ENCODE results near the gene FLT3. TPM values are rescaled to one million over a fixed set of nuclear protein-coding genes. Genes with fewer than 3 reads are reported as not detected.

Gene FLT3
- total and polyA plus RNA-seq, 10 donors: 1.0 to 10.1 (median 4.2) TPM

GRCh38 chr13:28049215-28049614 is 51.2 kb downstream of the FLT3 start:
- TF ChIP-seq POLR2A (IDR thresholded peaks at IDR 0.05) (no peak), CTCF (IDR thresholded peaks at IDR 0.05 in 8 of 11, conservative IDR thresholded peaks at IDR 0.05 in 3 of 11) (no peak), POLR2AphosphoS5 (IDR thresholded peaks at IDR 0.05) (no peak)
- Histone ChIP-seq H3K4me1 (peaks cover 0 to 44% (median 16%) of the 10 kb centered on the region in 6 donors), H3K36me3 (no peaks in the 10 kb centered on the region), H3K27ac (peak overlapping the region in 7 of 8 donors; percentile 9 to 84 (median 77)), H3K9me3 (no peaks in the 10 kb centered on the region), H3K4me3 (no peak overlapping the region), H3K27me3 (replicated peaks in 1 of 7) (no peaks in the 10 kb centered on the region)
- intact Hi-C loops (cut with DNase I; ENCODE audit: low total_unique reads): no loop called here
- DNase-seq: no peak
- 58 to 78% (median 71%) methylated on average over 5 of the region's 5 CpGs for WGBS, 5 donors

GRCh38 chr13:28048768-28049167 is 51.6 kb downstream of the FLT3 start:
- no peak for DNase-seq
- peaks cover 0 to 48% (median 17%) of the 10 kb centered on the region in 6 donors for H3K4me1 ChIP-seq
- H3K4me3 ChIP-seq: no peak overlapping the region
- H3K9me3 ChIP-seq: no peaks in the 10 kb centered on the region
- intact Hi-C loops (cut with DNase I; ENCODE audit: low total_unique reads): no loop called here
- WGBS, 5 donors: 58 to 77% (median 70%) methylated on average over 6 of the region's 6 CpGs
- TF ChIP-seq POLR2A (IDR thresholded peaks at IDR 0.05): no peak
- no peak for TF ChIP-seq CTCF (IDR thresholded peaks at IDR 0.05 in 8 of 11, conservative IDR thresholded peaks at IDR 0.05 in 3 of 11)
- TF ChIP-seq POLR2AphosphoS5 (IDR thresholded peaks at IDR 0.05): no peak
- H3K27me3 ChIP-seq (replicated peaks in 1 of 7): no peaks in the 10 kb centered on the region
- no peaks in the 10 kb centered on the region for H3K36me3 ChIP-seq
- H3K27ac ChIP-seq: peak overlapping the region; percentile 16 to 84 (median 75)

- no peak for TF ChIP-seq CTCF (IDR thresholded peaks at IDR 0.05 in 8 of 11, conservative IDR thresholded peaks at IDR 0.05 in 3 of 11)
- no peak for TF ChIP-seq POLR2AphosphoS5 (IDR thresholded peaks at IDR 0.05)
- TF ChIP-seq POLR2A (IDR thresholded peaks at IDR 0.05): no peak
- WGBS, 5 donors: 33 to 41% (median 36%) methylated on average over 7 of the region's 7 CpGs
- Histone ChIP-seq H3K9me3 (no peaks in the 10 kb centered on the region), H3K27me3 (replicated peaks in 1 of 7) (no peaks in the 10 kb centered on the region), H3K4me1 (peaks cover 0 to 57% (median 22%) of the 10 kb centered on the region in 6 donors), H3K4me3 (no peak overlapping the region), H3K36me3 (no peaks in the 10 kb centered on the region), H3K27ac (peak overlapping the region; percentile 16 to 84 (median 75))
- intact Hi-C loops (cut with DNase I; ENCODE audit: low total_unique reads): no loop called here
- no peak for DNase-seq
Measured at GRCh38 chr13:28047757-28048388, 52.5 kb downstream of the FLT3 start.

GRCh38 chr13:28046981-28047380 is 53.4 kb downstream of the FLT3 start:
- Histone ChIP-seq H3K27me3 (replicated peaks in 1 of 7) (no peaks in the 10 kb centered on the region), H3K4me1 (peaks cover 0 to 62% (median 24%) of the 10 kb centered on the region in 6 donors), H3K9me3 (no peaks in the 10 kb centered on the region), H3K36me3 (no peaks in the 10 kb centered on the region), H3K27ac (peak overlapping the region in 7 of 8 donors; percentile 0 to 84 (median 77)), H3K4me3 (no peak overlapping the region)
- 69 to 91% (median 83%) methylated on average over 4 of the region's 4 CpGs for WGBS, 5 donors
- intact Hi-C loops (cut with DNase I; ENCODE audit: low total_unique reads): no loop called here
- DNase-seq: no peak
- TF ChIP-seq POLR2AphosphoS5 (IDR thresholded peaks at IDR 0.05) (no peak), POLR2A (IDR thresholded peaks at IDR 0.05) (no peak), CTCF (IDR thresholded peaks at IDR 0.05 in 8 of 11, conservative IDR thresholded peaks at IDR 0.05 in 3 of 11) (no peak)
